ENCODE results near the gene FCGR1A.
"Not testable (repeated sequence)": the region's sequence is repeated elsewhere in the genome, so short reads cannot be mapped to it uniquely, and the experiment has no call there.

The FCGR1A gene

DNA sequence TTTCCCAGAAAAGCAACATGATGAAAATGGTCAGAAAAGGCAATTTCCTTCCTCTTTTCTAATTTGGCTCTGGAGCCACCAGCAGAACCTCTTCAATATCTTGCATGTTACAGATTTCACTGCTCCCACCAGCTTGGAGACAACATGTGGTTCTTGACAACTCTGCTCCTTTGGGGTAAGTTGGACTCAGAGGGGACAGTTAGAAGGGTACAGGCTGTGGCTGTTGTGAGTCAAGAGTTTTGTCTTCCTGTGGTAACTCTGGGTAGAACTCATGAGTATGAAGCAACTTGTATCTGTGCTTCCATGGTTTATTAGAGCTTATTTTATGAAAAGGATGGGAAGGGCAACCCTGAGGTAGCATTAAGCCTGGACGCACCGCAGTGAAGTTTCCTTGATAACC, at the start of gene FCGR1A:
TSS of gene FCGR1A (plus strand) at position 95 of the 400 bp plus-strand sequence. CDS start at position 145, 50 bp downstream.
- CTCF ChIA-PET; DNase-seq (ENCODE audit: low spot score); POLR2A ChIA-PET (ENCODE audit: low non-redundant PET); H3K27ac ChIP-seq: not testable (repeated sequence)

- CTCF ChIA-PET; POLR2A ChIA-PET (ENCODE audit: low non-redundant PET); H3K27ac ChIP-seq; DNase-seq (ENCODE audit: low spot score): not testable (repeated sequence)
Observed at GRCh38 chr1:149732781-149733180, 49.7 kb upstream of the FCGR1A start.

GRCh38 chr1:149734692-149735091, 47.8 kb upstream of the FCGR1A start:
- H3K27ac ChIP-seq; CTCF ChIA-PET; DNase-seq (ENCODE audit: low spot score); POLR2A ChIA-PET (ENCODE audit: low non-redundant PET): not testable (repeated sequence)

DNA sequence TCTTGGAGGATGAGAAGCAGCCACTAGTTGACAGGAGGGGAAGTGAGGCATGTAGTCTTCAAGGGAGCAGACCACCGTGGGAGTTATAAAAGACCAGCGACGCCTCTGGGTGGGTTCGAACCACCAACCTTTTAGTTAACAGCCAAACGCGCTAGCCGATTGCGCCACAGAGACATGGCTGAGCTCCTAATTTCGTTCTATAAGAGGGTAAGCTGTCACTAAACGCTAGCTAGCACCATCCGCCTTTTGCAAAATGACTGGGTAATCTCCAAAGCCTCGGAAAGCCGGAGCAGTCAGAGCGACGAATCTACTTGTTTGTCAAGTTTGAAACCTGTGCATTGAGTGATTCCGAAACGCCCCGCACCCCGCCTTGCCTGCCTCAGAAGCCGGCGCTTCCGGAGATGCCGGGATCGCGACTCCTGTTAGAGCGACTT, 42.3 kb upstream of the FCGR1A start:
- H3K27ac ChIP-seq; POLR2A ChIA-PET (ENCODE audit: low non-redundant PET); CTCF ChIA-PET; DNase-seq (ENCODE audit: low spot score): not testable (repeated sequence)

DNA sequence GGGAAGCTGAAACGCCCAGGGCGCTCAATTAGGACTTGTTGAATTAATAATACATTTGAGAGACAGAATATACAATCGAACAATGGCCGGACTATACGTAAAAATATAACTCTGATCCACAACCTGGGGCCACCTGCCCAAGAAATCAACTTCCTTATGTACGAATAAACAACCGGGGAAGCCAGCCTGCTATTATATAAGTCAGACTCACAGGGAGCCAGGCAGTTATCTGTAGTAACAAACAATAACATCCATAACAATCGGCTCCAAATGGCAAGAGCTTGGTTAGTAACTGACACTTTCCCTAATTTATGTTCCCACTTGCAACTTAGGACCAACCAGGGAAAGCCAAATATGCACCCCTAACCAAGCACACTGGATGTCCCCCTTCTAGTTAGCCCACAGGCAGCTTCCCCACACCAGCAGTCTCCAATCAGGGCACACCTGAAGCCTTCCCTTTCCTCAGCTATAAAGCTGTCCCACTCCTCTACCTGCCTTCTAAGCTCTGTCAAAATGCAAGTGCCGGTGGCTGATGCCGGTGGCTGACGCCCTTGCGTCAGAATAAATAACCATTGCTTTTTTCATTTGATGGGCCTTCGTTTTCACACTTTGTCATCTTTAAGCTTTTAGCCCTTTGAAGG, 41.8 kb upstream of the FCGR1A start:
- DNase-seq (ENCODE audit: low spot score); H3K27ac ChIP-seq; CTCF ChIA-PET; POLR2A ChIA-PET (ENCODE audit: low non-redundant PET): not testable (repeated sequence)

GRCh38 chr1:149741914-149742313, 40.6 kb upstream of the FCGR1A start:
- DNase-seq (ENCODE audit: low spot score); H3K27ac ChIP-seq; POLR2A ChIA-PET (ENCODE audit: low non-redundant PET); CTCF ChIA-PET: not testable (repeated sequence)

GRCh38 chr1:149746463-149747356, 35.8 kb upstream of the FCGR1A start:
- POLR2A ChIA-PET (ENCODE audit: low non-redundant PET); CTCF ChIA-PET; DNase-seq (ENCODE audit: low spot score); H3K27ac ChIP-seq: not testable (repeated sequence)

- POLR2A ChIA-PET (ENCODE audit: low non-redundant PET); DNase-seq (ENCODE audit: low spot score); H3K27ac ChIP-seq: not testable (repeated sequence)
Observed at GRCh38 chr1:149747359-149748143, 34.9 kb upstream of the FCGR1A start.

DNA sequence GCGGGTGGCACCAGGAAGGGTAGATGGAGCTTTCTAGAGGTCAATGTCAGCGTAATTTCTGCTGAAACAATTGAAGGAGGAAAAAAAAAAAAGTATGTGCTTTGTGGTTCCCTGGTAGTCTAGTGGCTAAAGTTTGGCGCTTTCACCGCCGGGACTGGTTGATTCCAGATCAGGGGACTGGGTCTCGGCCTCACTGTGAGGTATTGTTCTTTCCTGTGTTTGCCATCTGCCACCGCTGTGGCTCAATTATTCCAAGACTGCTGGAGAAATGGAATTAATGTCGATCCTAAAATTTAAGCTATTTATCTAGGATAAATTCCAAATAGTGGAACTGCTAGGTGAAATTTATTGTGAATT, 34.4 kb upstream of the FCGR1A start:
- H3K27ac ChIP-seq; CTCF ChIA-PET; POLR2A ChIA-PET (ENCODE audit: low non-redundant PET); DNase-seq (ENCODE audit: low spot score): not testable (repeated sequence)

More at GRCh38 chr1:149747359-149748143, 34.9 kb upstream of the FCGR1A start:
- CTCF ChIA-PET, result not testable (repeated sequence)

DNA sequence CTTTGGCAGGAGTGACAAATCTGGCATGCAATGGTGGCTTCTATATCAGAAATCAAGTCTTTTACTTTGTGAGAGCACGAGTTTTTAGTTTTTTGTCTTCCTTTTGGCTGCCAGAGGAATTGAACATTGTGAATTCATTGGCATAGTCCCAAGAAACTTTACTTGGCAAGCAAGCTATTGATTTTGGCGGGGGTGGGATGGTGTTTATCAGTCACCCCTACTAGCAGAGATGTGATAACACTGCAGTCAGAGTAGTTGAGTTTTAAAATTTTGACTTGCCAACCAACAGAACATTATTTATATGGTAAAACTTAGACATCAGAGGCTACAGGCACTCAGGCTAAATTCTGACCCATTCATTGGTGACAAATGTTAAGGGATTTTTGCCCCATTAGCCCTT, 31.9 kb upstream of the FCGR1A start:
- H3K27ac ChIP-seq; POLR2A ChIA-PET (ENCODE audit: low non-redundant PET); DNase-seq (ENCODE audit: low spot score); CTCF ChIA-PET: not testable (repeated sequence)

- POLR2A ChIA-PET (ENCODE audit: low non-redundant PET); H3K27ac ChIP-seq; DNase-seq (ENCODE audit: low spot score); CTCF ChIA-PET: not testable (repeated sequence)
Observed at GRCh38 chr1:149752186-149752585, 30.3 kb upstream of the FCGR1A start.

DNA sequence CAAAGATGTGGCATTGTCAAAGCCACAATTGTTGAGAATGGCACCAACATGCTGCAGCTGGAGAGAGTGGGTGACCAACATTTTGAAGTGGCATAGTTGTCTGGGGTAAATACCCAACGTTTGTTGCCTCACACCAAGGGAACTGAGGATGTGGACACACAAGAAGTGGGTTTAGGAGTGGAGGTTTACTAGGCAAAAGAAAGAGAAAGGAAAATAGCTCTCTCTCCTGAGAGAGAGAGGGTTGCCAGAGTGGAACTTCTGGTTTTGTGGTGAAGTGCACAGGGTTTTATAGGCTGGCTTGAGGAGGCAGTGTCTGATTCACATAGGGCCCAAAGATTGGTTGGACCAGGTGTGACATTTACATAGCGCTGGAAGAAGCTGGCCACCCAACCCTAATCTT, 29.0 kb upstream of the FCGR1A start:
- POLR2A ChIA-PET (ENCODE audit: low non-redundant PET), result not testable (repeated sequence)

DNA sequence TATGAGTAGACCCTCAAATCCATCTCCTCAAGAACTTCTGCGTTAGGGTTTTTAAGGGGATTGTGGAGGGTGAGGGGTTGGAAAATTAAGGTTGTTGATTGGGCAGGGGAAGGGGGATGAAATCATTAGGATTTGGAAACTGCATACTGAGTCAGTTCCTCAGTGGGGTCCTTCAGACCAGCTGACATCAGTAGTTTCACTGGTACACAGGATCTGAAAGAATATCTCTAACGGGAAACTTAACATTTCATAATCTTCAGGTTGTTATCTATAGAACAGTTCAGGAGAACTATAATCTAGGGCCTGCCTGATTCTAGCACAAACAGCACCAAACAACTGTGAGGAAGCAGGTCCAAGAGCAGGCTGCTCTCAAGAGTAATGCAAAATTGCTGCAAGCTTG, 27.2 kb upstream of the FCGR1A start:
- CTCF ChIA-PET; POLR2A ChIA-PET (ENCODE audit: low non-redundant PET); DNase-seq (ENCODE audit: low spot score); H3K27ac ChIP-seq: not testable (repeated sequence)

More for the DNA sequence above, 29.0 kb upstream of the FCGR1A start:
- DNase-seq (ENCODE audit: low spot score); CTCF ChIA-PET; H3K27ac ChIP-seq: not testable (repeated sequence)

- CTCF ChIA-PET; H3K27ac ChIP-seq; DNase-seq (ENCODE audit: low spot score); POLR2A ChIA-PET (ENCODE audit: low non-redundant PET): not testable (repeated sequence)
Observed at GRCh38 chr1:149762294-149762693, 20.2 kb upstream of the FCGR1A start.

- DNase-seq (ENCODE audit: low spot score); POLR2A ChIA-PET (ENCODE audit: low non-redundant PET); H3K27ac ChIP-seq; CTCF ChIA-PET: not testable (repeated sequence)
Observed at GRCh38 chr1:149764087-149764800, 18.2 kb upstream of the FCGR1A start.

DNA sequence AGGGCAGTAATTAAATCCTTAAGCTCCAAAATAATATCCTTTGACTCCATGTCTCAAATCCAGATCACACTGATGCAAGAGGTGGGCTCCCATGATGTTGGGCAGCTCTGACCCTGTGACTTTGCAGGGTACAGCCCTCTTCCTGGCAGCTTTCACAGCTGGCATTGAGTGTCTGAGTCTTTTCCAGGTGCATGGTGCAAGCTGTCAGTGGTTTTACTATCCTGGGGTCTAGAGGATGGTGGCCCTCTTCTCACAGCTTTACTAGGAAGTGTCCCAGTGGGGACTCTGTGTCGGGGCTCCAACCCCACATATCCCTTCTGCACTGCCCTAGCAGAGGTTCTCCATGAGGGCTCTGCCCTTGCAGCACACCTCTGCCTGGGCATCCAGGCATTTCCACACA, 16.3 kb upstream of the FCGR1A start:
- DNase-seq (ENCODE audit: low spot score); CTCF ChIA-PET; H3K27ac ChIP-seq; POLR2A ChIA-PET (ENCODE audit: low non-redundant PET): not testable (repeated sequence)

DNA sequence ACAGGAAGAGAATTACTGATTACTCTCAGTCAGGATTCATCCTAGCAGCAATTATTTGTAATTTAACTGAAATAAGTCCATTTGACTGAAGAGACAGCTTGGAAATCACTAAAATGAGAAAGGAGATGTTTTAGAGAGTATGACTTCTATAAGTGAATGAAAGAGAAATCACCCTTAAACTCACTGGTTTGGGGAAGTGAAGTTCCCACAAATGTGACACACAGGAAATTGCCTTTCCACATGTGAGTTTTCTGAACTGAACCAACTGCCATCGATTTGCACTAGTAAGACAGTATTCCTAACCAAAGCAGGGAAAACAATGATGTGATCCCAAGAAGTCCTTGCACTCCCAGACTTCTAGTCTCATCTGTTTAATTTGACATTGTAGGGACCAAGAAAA, 13.3 kb upstream of the FCGR1A start:
- H3K27ac ChIP-seq; POLR2A ChIA-PET (ENCODE audit: low non-redundant PET); DNase-seq (ENCODE audit: low spot score); CTCF ChIA-PET: not testable (repeated sequence)

All from RWPE1 (cell line).